GM19463 (cell line): ENCODE results near the gene FCN1.

Source experiments
- ATAC-seq: cut with Tn5 transposase; IDR thresholded peaks from one replicate; pipeline ENCODE4 v1.9.1; 2021; ENCODE audit warnings: mild to moderate bottlenecking, moderate library complexity; ENCODE audit not compliant: unreplicated experiment

The FCN1 gene

GRCh38 chr9:134937566-134938345 is 20.0 kb upstream of the FCN1 start:
- no peak for ATAC-seq

GRCh38 chr9:134937164-134937555 is 19.4 kb upstream of the FCN1 start:
- ATAC-seq = no peak

GRCh38 chr9:134936346-134937163 is 18.8 kb upstream of the FCN1 start:
- no peak for ATAC-seq

- ATAC-seq = no peak
These were observed 18.1 kb upstream of the FCN1 start for GRCh38 chr9:134935701-134936345.

- ATAC-seq = no peak
These were observed 17.4 kb upstream of the FCN1 start for GRCh38 chr9:134935056-134935640.

- ATAC-seq = no peak
These were observed 15.5 kb upstream of the FCN1 start for GRCh38 chr9:134933076-134933659.

- ATAC-seq = no peak
These were observed 14.9 kb upstream of the FCN1 start for GRCh38 chr9:134932606-134933005.

- no peak for ATAC-seq
These were observed 14.5 kb upstream of the FCN1 start for GRCh38 chr9:134932171-134932570.

- peak; percentile 70 for ATAC-seq
These were observed 12.7 kb upstream of the FCN1 start for GRCh38 chr9:134930398-134930797.

GRCh38 chr9:134929193-134930158 is 11.8 kb upstream of the FCN1 start:
- no peak for ATAC-seq

- no peak for ATAC-seq
These were observed 10.9 kb upstream of the FCN1 start for GRCh38 chr9:134928436-134929192.

GRCh38 chr9:134925011-134925511 is 7.3 kb upstream of the FCN1 start:
- ATAC-seq = no peak

GRCh38 chr9:134923466-134923865 is 5.8 kb upstream of the FCN1 start:
- ATAC-seq = no peak

GRCh38 chr9:134922932-134923240 is 5.2 kb upstream of the FCN1 start:
- no peak for ATAC-seq

GRCh38 chr9:134922066-134922931 is 4.6 kb upstream of the FCN1 start:
- no peak for ATAC-seq

GRCh38 chr9:134919303-134919702 is 1.6 kb upstream of the FCN1 start:
- ATAC-seq = no peak

GRCh38 chr9:134918646-134919045 is 934 bp upstream of the FCN1 start:
- no peak for ATAC-seq

- no peak for ATAC-seq
These were observed 1.5 kb downstream of the FCN1 start for GRCh38 chr9:134916161-134916665.
